Breast epithelium (tissue), 4 donors: ENCODE measurements around the gene AP1S3. TPM values are rescaled to one million over a fixed set of nuclear protein-coding genes. Genes with fewer than 3 reads are reported as not detected.

Experiments used
- DNase-seq, 2 donors: peaks; one replicate each; pipeline ENCODE4 v3.0.0-alpha.2; 2019; ENCODE audit warnings: low spot score in 2 of 2
- H3K27ac ChIP-seq, 2 donors: fragments of 200-600 bp; sonication (generic) in 1 of 2; one replicate each; pipeline ENCODE4 v1.5.1; 2016 to 2019; ENCODE audit warnings: mild to moderate bottlenecking in 1 of 2
- H3K27me3 ChIP-seq, 2 donors: fragments of 200-600 bp; sonication (generic) in 1 of 2; one replicate each; pipeline versions ENCODE4 v1.5.1 to v1.6.0; 2017 to 2019; ENCODE audit warnings: control low read depth in 1 of 2, mild to moderate bottlenecking in 1 of 2
- H3K36me3 ChIP-seq: fragments of 200-600 bp; one replicate; pipeline ENCODE4 v1.5.1; 2019
- H3K4me1 ChIP-seq, 2 donors: fragments of 200-600 bp; sonication (generic); one replicate each; pipeline ENCODE4 v1.5.1; 2016 to 2019; ENCODE audit warnings: control low read depth in 1 of 2
- H3K4me3 ChIP-seq, 3 donors: fragments of 200-600 bp; sonication (generic); 1 replicate in 2 of 3; 2 replicates in 1 of 3; pipeline ENCODE4 v1.5.1; 2016 to 2019; ENCODE audit warnings: mild to moderate bottlenecking in 3 of 3, moderate library complexity in 2 of 3
- H3K9me3 ChIP-seq, 2 donors: fragments of 200-600 bp; sonication (generic) in 1 of 2; one replicate each; pipeline ENCODE4 v1.5.1; 2016 to 2019; ENCODE audit warnings: control low read depth in 1 of 2
- CTCF ChIP-seq, 3 donors: fragments of 450-650 bp; IDR thresholded peaks; one replicate each; pipeline ENCODE4 v1.5.1; 2016 to 2017; ENCODE audit warnings: antibody characterized with exemption in 3 of 3, mild to moderate bottlenecking in 3 of 3, moderate library complexity in 3 of 3
- POLR2A ChIP-seq: fragments of 450-650 bp; IDR thresholded peaks from one replicate; pipeline ENCODE4 v1.6.1; 2016; ENCODE audit warnings: antibody characterized with exemption, mild to moderate bottlenecking, moderate library complexity
- POLR2AphosphoS5 ChIP-seq, 3 donors: sonication (generic); formaldehyde crosslinking; IDR thresholded peaks; one replicate each; pipeline ENCODE4 v1.6.1; 2017; ENCODE audit warnings: antibody characterized with exemption in 3 of 3
- intact Hi-C: fragments of 100-400 bp; cut with DNase I; formaldehyde crosslinking; loops from one replicate; pipeline ENCODE4 v1.15.1; 2023; ENCODE audit warnings: low total_unique reads
- total RNA-seq, 3 donors: library from RNA; depleted of rRNA; stranded (reverse); fragments of >200 nt; gene quantifications; one replicate each; pipeline ENCODE4 v1.1.0, GENCODE V29; 2016

AP1S3 gene
- total RNA-seq, 3 donors from 2014 or later, result 2.1 to 9.5 (median 4.7) TPM

- peak; percentile 57 to 70 for DNase-seq
- H3K36me3 ChIP-seq, result no peaks in the 10 kb centered on the region
- TF ChIP-seq POLR2AphosphoS5 (IDR thresholded peaks at IDR 0.05) (no peak), POLR2A (no peak), CTCF (IDR thresholded peaks at IDR 0.05) (no peak)
- H3K4me1 ChIP-seq, result no peaks in the 10 kb centered on the region
- no peaks in the 10 kb centered on the region for H3K27me3 ChIP-seq
- intact Hi-C loops, result no loop called here
- H3K9me3 ChIP-seq, result no peaks in the 10 kb centered on the region
- H3K4me3 ChIP-seq, result no peak overlapping the region
- H3K27ac ChIP-seq, result peak overlapping the region; percentile 55 to 65
These were observed 76.4 kb downstream of the AP1S3 start for GRCh38 chr2:223760838-223761502.

GRCh38 chr2:223759569-223760430 lies 77.6 kb downstream of the AP1S3 start:
- Histone ChIP-seq H3K9me3 (no peaks in the 10 kb centered on the region), H3K27me3 (no peaks in the 10 kb centered on the region), H3K27ac (peak overlapping the region; percentile 55 to 76), H3K4me1 (no peaks in the 10 kb centered on the region), H3K4me3 (no peak overlapping the region), H3K36me3 (no peaks in the 10 kb centered on the region)
- no peak for TF ChIP-seq POLR2AphosphoS5 (IDR thresholded peaks at IDR 0.05)
- no peak for TF ChIP-seq POLR2A
- no peak for TF ChIP-seq CTCF (IDR thresholded peaks at IDR 0.05)
- peak in 1 of 2 donors; percentile 23 for DNase-seq
- intact Hi-C loops, result no loop called here

GRCh38 chr2:223758131-223758840 lies 79.1 kb downstream of the AP1S3 start:
- Histone ChIP-seq H3K9me3 (no peaks in the 10 kb centered on the region), H3K36me3 (no peaks in the 10 kb centered on the region), H3K27me3 (no peaks in the 10 kb centered on the region), H3K4me3 (no peak overlapping the region), H3K4me1 (no peaks in the 10 kb centered on the region), H3K27ac (no peak overlapping the region)
- TF ChIP-seq POLR2AphosphoS5 (IDR thresholded peaks at IDR 0.05) (no peak), POLR2A (no peak), CTCF (IDR thresholded peaks at IDR 0.05) (no peak)
- intact Hi-C loops, result no loop called here
- no peak for DNase-seq

GRCh38 chr2:223753940-223754339 lies 83.4 kb downstream of the AP1S3 start:
- no peak for DNase-seq
- no peak for TF ChIP-seq POLR2AphosphoS5 (IDR thresholded peaks at IDR 0.05)
- no peak for TF ChIP-seq POLR2A
- TF ChIP-seq CTCF (IDR thresholded peaks at IDR 0.05), result no peak
- no peaks in the 10 kb centered on the region for H3K4me1 ChIP-seq
- intact Hi-C loops, result no loop called here
- no peak overlapping the region for H3K27ac ChIP-seq
- no peaks in the 10 kb centered on the region for H3K36me3 ChIP-seq
- no peaks in the 10 kb centered on the region for H3K27me3 ChIP-seq
- H3K9me3 ChIP-seq, result no peaks in the 10 kb centered on the region
- H3K4me3 ChIP-seq, result no peak overlapping the region
